Bronchial epithelial cell (primary cell): ENCODE data around the gene RAD54L2. TPM values are rescaled to one million over a fixed set of nuclear protein-coding genes. Genes with fewer than 3 reads are reported as not detected.
"Not testable (repeated sequence)": the region's sequence is repeated elsewhere in the genome, so short reads cannot be mapped to it uniquely, and the experiment has no call there.

ENCODE experiments used
- DNase-seq: peaks from one replicate; pipeline ENCODE4 v3.0.0-alpha.2; 2010; ENCODE audit warnings: low read depth
- FAIRE-seq: peaks from 2 replicates; lab custom pipeline; 2011; peaks lifted over from hg19 to GRCh38; lab: Jason Lieb, UNC
- H3K27me3 ChIP-seq: 2 replicates; pipeline ENCODE4 v1.5.1; 2011; ENCODE audit warnings: low read length; ENCODE audit not compliant: control insufficient read depth, insufficient read depth
- H3K36me3 ChIP-seq: 2 replicates; pipeline ENCODE4 v1.5.1; 2011; ENCODE audit warnings: low read length; ENCODE audit not compliant: control insufficient read depth, insufficient read depth
- H3K4me3 ChIP-seq: 2 replicates; pipeline ENCODE4 v1.5.1; 2011; ENCODE audit warnings: mild to moderate bottlenecking, low read depth, low read length, control low read depth
- total RNA-seq: library from RNA; depleted of rRNA; stranded (reverse); fragments of >200 nt; gene quantifications from 2 replicates; pipeline ENCODE4 v1.2.1, GENCODE V29; 2014
- TF ChIP-seq, protein P1 (sequence below): IDR thresholded peaks from 2 replicates; pipeline ENCODE4 v1.5.1; 2011; ENCODE audit warnings: mild to moderate bottlenecking, moderate library complexity, low read length, control low read depth, inconsistent platforms; ENCODE audit not compliant: insufficient read depth, severe bottlenecking

Gene RAD54L2
- total RNA-seq, 1 donor from 2014 or later, result 14.2 TPM

GRCh38 chr3:51503007-51503406 is 35.5 kb upstream of the RAD54L2 start:
- H3K4me3 ChIP-seq, result no peak overlapping the region
- FAIRE-seq, result no peak
- TF ChIP-seq, protein P1, sequence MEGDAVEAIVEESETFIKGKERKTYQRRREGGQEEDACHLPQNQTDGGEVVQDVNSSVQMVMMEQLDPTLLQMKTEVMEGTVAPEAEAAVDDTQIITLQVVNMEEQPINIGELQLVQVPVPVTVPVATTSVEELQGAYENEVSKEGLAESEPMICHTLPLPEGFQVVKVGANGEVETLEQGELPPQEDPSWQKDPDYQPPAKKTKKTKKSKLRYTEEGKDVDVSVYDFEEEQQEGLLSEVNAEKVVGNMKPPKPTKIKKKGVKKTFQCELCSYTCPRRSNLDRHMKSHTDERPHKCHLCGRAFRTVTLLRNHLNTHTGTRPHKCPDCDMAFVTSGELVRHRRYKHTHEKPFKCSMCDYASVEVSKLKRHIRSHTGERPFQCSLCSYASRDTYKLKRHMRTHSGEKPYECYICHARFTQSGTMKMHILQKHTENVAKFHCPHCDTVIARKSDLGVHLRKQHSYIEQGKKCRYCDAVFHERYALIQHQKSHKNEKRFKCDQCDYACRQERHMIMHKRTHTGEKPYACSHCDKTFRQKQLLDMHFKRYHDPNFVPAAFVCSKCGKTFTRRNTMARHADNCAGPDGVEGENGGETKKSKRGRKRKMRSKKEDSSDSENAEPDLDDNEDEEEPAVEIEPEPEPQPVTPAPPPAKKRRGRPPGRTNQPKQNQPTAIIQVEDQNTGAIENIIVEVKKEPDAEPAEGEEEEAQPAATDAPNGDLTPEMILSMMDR, result no peak
- DNase-seq, result no peak
- no peaks in the 10 kb centered on the region for H3K27me3 ChIP-seq
- no peaks in the 10 kb centered on the region for H3K36me3 ChIP-seq

- no peak for DNase-seq
- FAIRE-seq, result no peak
- Histone ChIP-seq H3K4me3 (no peak overlapping the region), H3K27me3 (no peaks in the 10 kb centered on the region), H3K36me3 (no peaks in the 10 kb centered on the region)
- TF ChIP-seq, protein P1, result no peak
Observed at GRCh38 chr3:51508255-51508654, 30.3 kb upstream of the RAD54L2 start.

- H3K36me3 ChIP-seq, result no peaks in the 10 kb centered on the region
- H3K4me3 ChIP-seq, result no peak overlapping the region
- DNase-seq (no peak), FAIRE-seq (no peak)
- TF ChIP-seq, protein P1, result no peak
- H3K27me3 ChIP-seq, result no peaks in the 10 kb centered on the region
Observed at GRCh38 chr3:51510996-51511395, 27.5 kb upstream of the RAD54L2 start.

GRCh38 chr3:51514210-51514609 is 24.3 kb upstream of the RAD54L2 start:
- Histone ChIP-seq H3K4me3 (no peak overlapping the region), H3K27me3 (no peaks in the 10 kb centered on the region), H3K36me3 (no peaks in the 10 kb centered on the region)
- no peak for DNase-seq
- FAIRE-seq, result no peak
- TF ChIP-seq, protein P1, result no peak

- Histone ChIP-seq H3K27me3 (no peaks in the 10 kb centered on the region), H3K36me3 (no peaks in the 10 kb centered on the region), H3K4me3 (no peak overlapping the region)
- TF ChIP-seq, protein P1, result no peak
- DNase-seq, result no peak
- FAIRE-seq, result no peak
Observed at GRCh38 chr3:51519848-51520247, 18.7 kb upstream of the RAD54L2 start.

DNA sequence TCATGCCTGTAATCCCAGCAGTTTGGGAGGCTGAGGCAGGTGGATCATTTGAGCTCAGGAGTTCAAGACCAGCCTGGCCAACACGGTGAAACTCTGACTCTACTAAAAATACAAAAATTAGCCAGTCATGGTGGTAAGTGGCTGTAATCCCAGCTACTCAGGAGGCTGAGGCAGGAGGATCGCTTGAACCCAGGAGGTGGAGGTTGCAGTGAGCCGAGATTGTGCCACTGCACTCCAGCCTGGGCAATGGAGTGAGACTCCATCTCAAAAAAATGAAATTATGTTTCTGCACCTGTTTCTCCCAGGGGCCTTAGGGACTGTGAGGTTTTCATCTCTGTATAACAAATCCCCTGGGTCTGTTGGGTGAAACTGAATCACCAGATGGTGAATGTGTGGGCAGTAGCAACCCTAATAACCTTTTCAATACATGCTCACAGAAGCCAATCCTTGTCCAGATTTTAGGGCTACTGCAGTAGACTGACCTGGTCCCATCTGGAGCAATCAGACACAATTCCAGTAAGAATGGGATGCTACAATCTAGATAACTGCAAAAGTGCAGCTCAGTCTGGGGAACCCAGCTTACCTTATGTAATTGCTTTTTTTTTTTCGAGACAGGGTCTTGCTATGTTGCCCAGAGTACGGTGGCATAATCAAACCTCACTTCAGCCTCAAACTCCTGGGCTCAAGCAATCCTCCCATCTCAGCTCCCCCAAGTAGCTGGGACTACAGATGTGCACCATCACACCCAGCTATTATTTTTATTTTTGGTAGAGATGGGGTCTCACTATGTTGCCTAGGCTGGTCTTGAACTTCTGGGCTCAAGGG is 17.4 kb upstream of the RAD54L2 start:
- not testable (repeated sequence) for H3K27me3 ChIP-seq, H3K36me3 ChIP-seq, H3K4me3 ChIP-seq, FAIRE-seq, DNase-seq
